Vagina (tissue), 2 donors: ENCODE measurements around the gene PRF1. TPM values are rescaled to one million over a fixed set of nuclear protein-coding genes. Genes with fewer than 3 reads are reported as not detected.
"Not testable (repeated sequence)": the region's sequence is repeated elsewhere in the genome, so short reads cannot be mapped to it uniquely, and the experiment has no call there.

Experiments used
- DNase-seq, 2 donors: peaks; one replicate each; pipeline ENCODE4 v3.0.0-alpha.2; 2017; ENCODE audit errors: extremely low spot score in 2 of 2
- H3K27ac ChIP-seq: fragments of 200-600 bp; sonication (generic); one replicate; pipeline ENCODE4 v1.5.1; 2019
- H3K27me3 ChIP-seq: fragments of 200-600 bp; sonication (generic); one replicate; pipeline ENCODE4 v1.5.1; 2019
- H3K36me3 ChIP-seq, 2 donors: fragments of 200-600 bp; sonication (generic); one replicate each; pipeline ENCODE4 v1.5.1; 2017 to 2019
- H3K4me1 ChIP-seq: fragments of 200-600 bp; sonication (generic); one replicate; pipeline ENCODE4 v1.5.1; 2019
- H3K4me3 ChIP-seq, 2 donors: fragments of 200-600 bp; sonication (generic); 1 replicate in 1 of 2; 2 replicates in 1 of 2; pipeline ENCODE4 v1.5.1; 2016 to 2019
- H3K9me3 ChIP-seq: fragments of 200-600 bp; sonication (generic); one replicate; pipeline ENCODE4 v1.5.1; 2019
- POLR2A ChIP-seq, 2 donors: fragments of 450-650 bp; IDR thresholded peaks; one replicate each; pipeline ENCODE4 v1.6.1; 2017; ENCODE audit warnings: antibody characterized with exemption in 2 of 2, mild to moderate bottlenecking in 2 of 2, moderate library complexity in 2 of 2
- POLR2AphosphoS5 ChIP-seq, 2 donors: sonication (generic); formaldehyde crosslinking; IDR thresholded peaks; one replicate each; pipeline ENCODE4 v1.9.0; 2017; ENCODE audit warnings: antibody characterized with exemption in 2 of 2, mild to moderate bottlenecking in 2 of 2, low read depth in 1 of 2; ENCODE audit not compliant: insufficient read depth in 1 of 2
- intact Hi-C: fragments of 100-400 bp; cut with DNase I; formaldehyde crosslinking; loops from one replicate; pipeline ENCODE4 v1.15.1; 2023
- total RNA-seq: library from RNA; depleted of rRNA; stranded (reverse); fragments of >200 nt; gene quantifications from one replicate; pipeline ENCODE4 v1.2.3, GENCODE V29; 2016
- TF ChIP-seq, protein P1 (sequence below), 3 experiments: fragments of 450-650 bp in 2 of 3; fragments of 200-600 bp in 1 of 3; sonication (generic) in 1 of 3; IDR thresholded peaks; one replicate each; pipeline ENCODE4 v1.5.1; 2017 to 2019; ENCODE audit warnings: antibody characterized with exemption in 3 of 3, mild to moderate bottlenecking in 2 of 3, moderate library complexity in 2 of 3

Gene PRF1
- total RNA-seq, 1 donor from 2014 or later: 20.9 TPM

DNA sequence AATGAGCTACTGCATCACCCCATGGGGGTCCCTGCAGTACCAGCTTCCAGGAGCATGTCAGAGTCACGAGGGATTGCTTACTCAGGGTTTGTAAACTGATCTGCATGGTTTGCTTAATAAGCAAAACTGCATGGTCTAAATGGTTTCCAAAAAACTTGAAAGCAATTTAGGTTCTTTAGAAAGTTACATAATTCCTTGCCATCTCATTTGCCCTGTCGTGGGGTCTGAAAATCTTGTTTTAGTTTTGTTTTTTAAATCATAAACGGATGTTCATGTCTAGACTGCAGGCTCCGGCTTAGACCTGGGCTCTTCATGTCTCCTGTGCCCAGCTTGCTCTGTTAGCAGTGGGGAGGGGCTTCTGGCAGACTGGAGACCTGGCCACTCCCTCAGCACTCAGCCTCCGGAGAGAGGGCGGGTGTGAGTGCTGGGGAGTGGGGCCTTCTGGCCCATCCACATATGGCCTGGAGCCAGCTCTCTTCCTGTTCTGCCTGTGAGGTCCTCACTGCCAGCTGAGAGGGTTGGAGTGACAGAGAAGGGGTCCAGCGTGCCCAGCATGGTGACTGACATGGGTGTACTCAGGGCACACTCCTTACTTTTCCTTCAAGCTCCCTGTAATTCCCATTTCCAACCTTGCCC lies 17.5 kb downstream of the PRF1 start:
- Histone ChIP-seq H3K27ac (no peak overlapping the region), H3K9me3 (no peaks in the 10 kb centered on the region), H3K27me3 (no peaks in the 10 kb centered on the region), H3K4me3 (no peak overlapping the region), H3K36me3 (no peaks in the 10 kb centered on the region), H3K4me1 (peaks cover 22% of the 10 kb centered on the region)
- no peak for DNase-seq
- intact Hi-C loops: no loop called here
- TF ChIP-seq POLR2AphosphoS5 (IDR thresholded peaks at IDR 0.05; ENCODE audit: insufficient read depth in 1 of 2, low read depth in 1 of 2) (no peak), POLR2A (IDR thresholded peaks at IDR 0.05) (no peak)
- TF ChIP-seq, protein P1, sequence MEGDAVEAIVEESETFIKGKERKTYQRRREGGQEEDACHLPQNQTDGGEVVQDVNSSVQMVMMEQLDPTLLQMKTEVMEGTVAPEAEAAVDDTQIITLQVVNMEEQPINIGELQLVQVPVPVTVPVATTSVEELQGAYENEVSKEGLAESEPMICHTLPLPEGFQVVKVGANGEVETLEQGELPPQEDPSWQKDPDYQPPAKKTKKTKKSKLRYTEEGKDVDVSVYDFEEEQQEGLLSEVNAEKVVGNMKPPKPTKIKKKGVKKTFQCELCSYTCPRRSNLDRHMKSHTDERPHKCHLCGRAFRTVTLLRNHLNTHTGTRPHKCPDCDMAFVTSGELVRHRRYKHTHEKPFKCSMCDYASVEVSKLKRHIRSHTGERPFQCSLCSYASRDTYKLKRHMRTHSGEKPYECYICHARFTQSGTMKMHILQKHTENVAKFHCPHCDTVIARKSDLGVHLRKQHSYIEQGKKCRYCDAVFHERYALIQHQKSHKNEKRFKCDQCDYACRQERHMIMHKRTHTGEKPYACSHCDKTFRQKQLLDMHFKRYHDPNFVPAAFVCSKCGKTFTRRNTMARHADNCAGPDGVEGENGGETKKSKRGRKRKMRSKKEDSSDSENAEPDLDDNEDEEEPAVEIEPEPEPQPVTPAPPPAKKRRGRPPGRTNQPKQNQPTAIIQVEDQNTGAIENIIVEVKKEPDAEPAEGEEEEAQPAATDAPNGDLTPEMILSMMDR (IDR thresholded peaks at IDR 0.05): no peak

DNA sequence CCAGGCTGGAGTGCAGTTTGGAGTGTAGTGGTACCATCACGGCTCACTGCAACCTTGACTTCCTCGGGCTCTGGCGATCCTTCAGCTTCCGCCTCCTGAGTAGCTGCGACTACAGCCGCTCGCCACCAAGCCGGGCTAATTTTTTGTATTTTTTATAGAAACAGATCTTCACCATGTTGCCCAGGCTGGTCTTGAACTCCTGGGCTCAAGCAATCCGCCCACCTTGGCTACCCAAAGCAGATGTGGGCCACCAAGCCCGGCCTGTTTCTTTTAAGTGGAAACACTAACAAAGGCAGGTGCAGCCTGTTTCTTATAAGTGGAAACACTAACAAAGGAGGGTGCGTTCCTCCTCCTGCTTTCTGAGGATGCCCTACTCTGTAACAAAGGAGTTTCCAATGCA lies 18.2 kb downstream of the PRF1 start:
- intact Hi-C loops: no loop called here
- TF ChIP-seq POLR2AphosphoS5 (IDR thresholded peaks at IDR 0.05; ENCODE audit: insufficient read depth in 1 of 2, low read depth in 1 of 2) (no peak), POLR2A (IDR thresholded peaks at IDR 0.05) (no peak)
- TF ChIP-seq, protein P1 (IDR thresholded peaks at IDR 0.05): no peak
- no peak for DNase-seq
- Histone ChIP-seq H3K4me1 (peaks cover 19% of the 10 kb centered on the region), H3K4me3 (no peak overlapping the region), H3K36me3 (no peaks in the 10 kb centered on the region), H3K27me3 (no peaks in the 10 kb centered on the region), H3K9me3 (no peaks in the 10 kb centered on the region), H3K27ac (no peak overlapping the region)

DNA sequence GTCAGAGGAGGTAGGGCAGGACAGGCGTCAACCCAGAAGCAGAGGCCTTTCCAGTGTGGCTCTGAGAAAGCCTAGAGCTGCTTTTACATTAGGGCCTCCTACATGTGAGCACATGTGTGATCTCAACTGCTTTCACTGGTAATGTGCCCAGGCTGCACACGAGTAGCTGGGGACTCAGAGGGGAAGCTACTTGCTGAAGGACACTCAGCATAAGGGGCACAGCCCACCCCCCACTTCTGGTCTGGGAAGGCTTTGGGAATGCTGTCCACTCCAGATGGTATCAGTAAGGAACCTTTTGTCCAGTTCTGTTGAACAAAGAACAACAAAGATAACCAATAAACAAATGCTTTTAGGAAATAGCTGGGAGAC lies 18.9 kb downstream of the PRF1 start:
- no peak for DNase-seq
- Histone ChIP-seq H3K9me3 (no peaks in the 10 kb centered on the region), H3K4me1 (peaks cover 14% of the 10 kb centered on the region), H3K36me3 (no peaks in the 10 kb centered on the region), H3K27me3 (no peaks in the 10 kb centered on the region), H3K4me3 (no peak overlapping the region), H3K27ac (no peak overlapping the region)
- TF ChIP-seq, protein P1 (IDR thresholded peaks at IDR 0.05): no peak
- TF ChIP-seq POLR2A (IDR thresholded peaks at IDR 0.05) (no peak), POLR2AphosphoS5 (IDR thresholded peaks at IDR 0.05; ENCODE audit: insufficient read depth in 1 of 2, low read depth in 1 of 2) (no peak)
- intact Hi-C loops: no loop called here

DNA sequence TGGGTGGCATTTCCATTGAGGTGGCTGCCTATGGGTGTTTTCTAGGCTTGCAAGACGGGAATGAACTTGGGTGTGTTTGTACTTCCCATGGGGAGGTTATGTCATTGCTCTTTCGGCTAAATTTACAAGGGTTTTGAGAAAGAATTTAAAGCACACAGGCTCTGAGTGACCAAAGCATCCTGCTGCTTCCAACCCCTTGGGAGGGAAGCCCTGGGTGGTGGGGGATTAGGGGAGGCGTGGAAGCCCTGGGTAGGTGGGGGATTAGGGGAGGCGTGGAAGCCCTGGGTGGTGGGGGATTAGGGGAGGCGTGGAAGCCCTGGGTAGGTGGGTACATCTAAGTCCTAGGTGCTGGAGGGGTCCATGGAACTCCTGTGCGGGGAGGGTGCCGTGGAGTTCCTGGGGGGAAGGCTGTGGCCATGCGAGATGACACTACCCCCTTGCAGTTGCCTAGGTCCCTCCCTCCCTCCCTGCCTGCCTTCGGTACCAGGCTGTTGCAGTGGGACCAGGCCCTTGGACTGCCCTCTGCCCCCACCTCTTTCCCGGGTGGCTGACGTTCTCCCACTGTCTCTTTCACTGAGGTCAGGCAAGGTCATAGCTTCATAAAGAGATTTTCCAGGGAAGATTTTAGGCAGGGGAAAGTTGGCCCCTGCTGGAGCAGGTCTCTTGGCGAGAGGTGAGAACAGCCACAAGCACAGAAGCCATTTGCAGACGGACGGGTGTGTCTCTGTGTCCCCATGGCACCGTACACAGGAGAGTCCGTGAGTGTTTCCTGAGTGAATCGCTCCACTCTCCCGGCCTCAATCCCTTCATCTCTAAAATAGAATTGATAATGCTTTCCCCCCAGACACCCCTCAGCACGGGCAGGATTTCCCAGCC lies 19.5 kb downstream of the PRF1 start:
- no peak overlapping the region for H3K4me3 ChIP-seq
- peaks cover 14% of the 10 kb centered on the region for H3K4me1 ChIP-seq
- H3K9me3 ChIP-seq: no peaks in the 10 kb centered on the region
- intact Hi-C loops: no loop called here
- TF ChIP-seq POLR2A (IDR thresholded peaks at IDR 0.05) (no peak), POLR2AphosphoS5 (IDR thresholded peaks at IDR 0.05; ENCODE audit: insufficient read depth in 1 of 2, low read depth in 1 of 2) (no peak)
- TF ChIP-seq, protein P1 (IDR thresholded peaks at IDR 0.05): no peak
- no peaks in the 10 kb centered on the region for H3K36me3 ChIP-seq
- H3K27ac ChIP-seq: no peak overlapping the region
- DNase-seq: no peak
- no peaks in the 10 kb centered on the region for H3K27me3 ChIP-seq

DNA sequence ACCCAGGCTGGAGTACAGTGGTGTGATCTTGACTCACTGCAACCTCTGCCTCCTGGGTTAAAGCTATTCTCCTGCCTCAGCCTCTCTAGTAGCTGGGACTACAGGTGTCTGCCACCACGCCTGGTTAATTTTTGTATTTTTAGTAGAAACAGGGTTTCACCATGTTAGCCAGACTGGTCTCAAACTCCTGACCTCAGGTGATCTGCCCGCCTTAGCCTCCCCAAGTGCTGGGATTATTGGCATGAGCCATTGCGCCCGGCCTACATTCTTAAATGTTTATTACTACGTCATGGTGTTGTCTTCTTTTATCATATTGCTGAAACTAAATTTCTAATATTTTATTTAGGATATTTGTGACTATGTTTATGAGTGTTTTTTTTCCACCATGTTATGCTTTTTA lies 21.4 kb downstream of the PRF1 start:
- H3K9me3 ChIP-seq, DNase-seq, H3K27ac ChIP-seq, intact Hi-C loops, H3K36me3 ChIP-seq, H3K27me3 ChIP-seq, H3K4me3 ChIP-seq: not testable (repeated sequence)
- H3K4me1 ChIP-seq: peaks cover 21% of the 10 kb centered on the region
